SK-N-SH treated with all-trans-retinoic acid at 6 μM for 48 hours (cell line): ENCODE data around the gene ZEB1.

Experiments used
- ATAC-seq: fragments of 200-7000 bp; cut with Tn5 transposase; 3 replicates; pipeline ENCODE4 v1.9.1; 2020; ENCODE audit warnings: mild to moderate bottlenecking, moderate library complexity
- ARNTL ChIP-seq: fragments of 450-650 bp; formaldehyde crosslinking; IDR thresholded peaks from 2 replicates; pipeline ENCODE4 v1.5.0; 2020; ENCODE audit warnings: low read depth, mild to moderate bottlenecking, moderate library complexity, borderline replicate concordance
- BACH2 ChIP-seq: fragments of 250-450 bp; sonication (Bioruptor Pico); IDR thresholded peaks from 2 replicates; pipeline ENCODE4 v1.9.0; 2021; ENCODE audit warnings: mild to moderate bottlenecking, borderline replicate concordance
- CSDC2 ChIP-seq: fragments of 250-450 bp; sonication (Bioruptor Pico); IDR thresholded peaks from 2 replicates; pipeline ENCODE4 v1.5.0; 2020; ENCODE audit warnings: mild to moderate bottlenecking, moderate library complexity
- ESRRG ChIP-seq: fragments of 250-450 bp; sonication (Bioruptor Pico); IDR thresholded peaks from 2 replicates; pipeline ENCODE4 v1.6.1; 2021; ENCODE audit warnings: mild to moderate bottlenecking
- GLIS3 ChIP-seq: fragments of 250-450 bp; sonication (Bioruptor Pico); IDR thresholded peaks from 2 replicates; pipeline ENCODE4 v1.5.0; 2020; ENCODE audit warnings: mild to moderate bottlenecking, moderate library complexity
- ISL1 ChIP-seq: fragments of 250-450 bp; sonication (Bioruptor Pico); IDR thresholded peaks from 2 replicates; pipeline ENCODE4 v2.1.2; 2022; ENCODE audit warnings: mild to moderate bottlenecking, moderate library complexity
- OSR1 ChIP-seq: fragments of 250-450 bp; sonication (Bioruptor Pico); IDR thresholded peaks from 2 replicates; pipeline ENCODE4 v1.8.0; 2022; ENCODE audit warnings: moderate library complexity, mild to moderate bottlenecking, inconsistent platforms
- PPARA ChIP-seq: fragments of 250-450 bp; sonication (Bioruptor Pico); IDR thresholded peaks from 2 replicates; pipeline ENCODE4 v1.5.0; 2020; ENCODE audit warnings: mild to moderate bottlenecking, borderline replicate concordance
- RARB ChIP-seq: fragments of 250-450 bp; sonication (Bioruptor Pico); IDR thresholded peaks from 2 replicates; pipeline ENCODE4 v1.8.0; 2021; ENCODE audit warnings: mild to moderate bottlenecking, moderate library complexity
- TCF4 ChIP-seq: fragments of 250-450 bp; sonication (Bioruptor Pico); IDR thresholded peaks from 2 replicates; pipeline ENCODE4 v1.8.0; 2021; ENCODE audit warnings: mild to moderate bottlenecking, moderate library complexity, borderline replicate concordance
- ZC3H10 ChIP-seq: fragments of 250-450 bp; sonication (Bioruptor Pico); IDR thresholded peaks from 2 replicates; pipeline ENCODE4 v1.5.1; 2021; ENCODE audit warnings: mild to moderate bottlenecking, moderate library complexity
- ZFP3 ChIP-seq: fragments of 250-450 bp; sonication (Bioruptor Pico); IDR thresholded peaks from 2 replicates; pipeline ENCODE4 v1.5.0; 2020; ENCODE audit warnings: mild to moderate bottlenecking, moderate library complexity
- ZFP30 ChIP-seq: fragments of 450-650 bp; formaldehyde crosslinking; IDR thresholded peaks from 2 replicates; pipeline ENCODE4 v1.5.0; 2022; ENCODE audit warnings: mild to moderate bottlenecking, moderate library complexity
- ZNF565 ChIP-seq: fragments of 450-650 bp; formaldehyde crosslinking; conservative IDR thresholded peaks from 2 replicates; pipeline ENCODE4 v1.5.0; 2020; ENCODE audit warnings: low read depth, mild to moderate bottlenecking, moderate library complexity
- ZNF70 ChIP-seq: fragments of 450-650 bp; formaldehyde crosslinking; IDR thresholded peaks from 2 replicates; pipeline ENCODE4 v1.5.0; 2020; ENCODE audit warnings: mild to moderate bottlenecking, moderate library complexity
- ZNF8 ChIP-seq: fragments of 450-650 bp; formaldehyde crosslinking; IDR thresholded peaks from 2 replicates; pipeline ENCODE4 v1.5.0; 2020; ENCODE audit warnings: mild to moderate bottlenecking, moderate library complexity
- TF ChIP-seq, protein P1 (sequence below): fragments of 250-450 bp; sonication (Bioruptor Pico); IDR thresholded peaks from 2 replicates; pipeline ENCODE4 v1.5.0; 2020; ENCODE audit warnings: mild to moderate bottlenecking, moderate library complexity
- TF ChIP-seq, protein P2 (sequence below): fragments of 250-450 bp; sonication (Bioruptor Pico); IDR thresholded peaks from 2 replicates; pipeline ENCODE4 v1.5.1; 2021; ENCODE audit warnings: mild to moderate bottlenecking, moderate library complexity
- TF ChIP-seq, protein P3 (sequence below): fragments of 250-450 bp; sonication (Bioruptor Pico); IDR thresholded peaks from 2 replicates; pipeline ENCODE4 v1.8.0; 2020; ENCODE audit warnings: mild to moderate bottlenecking, moderate library complexity, borderline replicate concordance
- TF ChIP-seq, protein P4 (sequence below): fragments of 250-450 bp; sonication (Bioruptor Pico); IDR thresholded peaks from 2 replicates; pipeline ENCODE4 v1.5.1; 2020; ENCODE audit warnings: low read depth, mild to moderate bottlenecking, moderate library complexity

ZEB1 gene

GRCh38 chr10:31526681-31527080, 207.7 kb downstream of the ZEB1 start:
- no peak for TF ChIP-seq PPARA (CRISPR knock-in tag)
- no peak for TF ChIP-seq CSDC2 (CRISPR knock-in tag)
- TF ChIP-seq, protein P1, sequence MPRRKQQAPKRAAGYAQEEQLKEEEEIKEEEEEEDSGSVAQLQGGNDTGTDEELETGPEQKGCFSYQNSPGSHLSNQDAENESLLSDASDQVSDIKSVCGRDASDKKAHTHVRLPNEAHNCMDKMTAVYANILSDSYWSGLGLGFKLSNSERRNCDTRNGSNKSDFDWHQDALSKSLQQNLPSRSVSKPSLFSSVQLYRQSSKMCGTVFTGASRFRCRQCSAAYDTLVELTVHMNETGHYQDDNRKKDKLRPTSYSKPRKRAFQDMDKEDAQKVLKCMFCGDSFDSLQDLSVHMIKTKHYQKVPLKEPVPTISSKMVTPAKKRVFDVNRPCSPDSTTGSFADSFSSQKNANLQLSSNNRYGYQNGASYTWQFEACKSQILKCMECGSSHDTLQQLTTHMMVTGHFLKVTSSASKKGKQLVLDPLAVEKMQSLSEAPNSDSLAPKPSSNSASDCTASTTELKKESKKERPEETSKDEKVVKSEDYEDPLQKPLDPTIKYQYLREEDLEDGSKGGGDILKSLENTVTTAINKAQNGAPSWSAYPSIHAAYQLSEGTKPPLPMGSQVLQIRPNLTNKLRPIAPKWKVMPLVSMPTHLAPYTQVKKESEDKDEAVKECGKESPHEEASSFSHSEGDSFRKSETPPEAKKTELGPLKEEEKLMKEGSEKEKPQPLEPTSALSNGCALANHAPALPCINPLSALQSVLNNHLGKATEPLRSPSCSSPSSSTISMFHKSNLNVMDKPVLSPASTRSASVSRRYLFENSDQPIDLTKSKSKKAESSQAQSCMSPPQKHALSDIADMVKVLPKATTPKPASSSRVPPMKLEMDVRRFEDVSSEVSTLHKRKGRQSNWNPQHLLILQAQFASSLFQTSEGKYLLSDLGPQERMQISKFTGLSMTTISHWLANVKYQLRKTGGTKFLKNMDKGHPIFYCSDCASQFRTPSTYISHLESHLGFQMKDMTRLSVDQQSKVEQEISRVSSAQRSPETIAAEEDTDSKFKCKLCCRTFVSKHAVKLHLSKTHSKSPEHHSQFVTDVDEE (CRISPR knock-in tag) = no peak
- no peak for TF ChIP-seq ESRRG
- no peak for TF ChIP-seq ZNF70
- TF ChIP-seq RARB (CRISPR knock-in tag) = no peak
- TF ChIP-seq ZFP30 (CRISPR knock-in tag) = no peak
- TF ChIP-seq BACH2 (CRISPR knock-in tag) = no peak
- TF ChIP-seq OSR1 (CRISPR knock-in tag) = no peak
- TF ChIP-seq, protein P2, sequence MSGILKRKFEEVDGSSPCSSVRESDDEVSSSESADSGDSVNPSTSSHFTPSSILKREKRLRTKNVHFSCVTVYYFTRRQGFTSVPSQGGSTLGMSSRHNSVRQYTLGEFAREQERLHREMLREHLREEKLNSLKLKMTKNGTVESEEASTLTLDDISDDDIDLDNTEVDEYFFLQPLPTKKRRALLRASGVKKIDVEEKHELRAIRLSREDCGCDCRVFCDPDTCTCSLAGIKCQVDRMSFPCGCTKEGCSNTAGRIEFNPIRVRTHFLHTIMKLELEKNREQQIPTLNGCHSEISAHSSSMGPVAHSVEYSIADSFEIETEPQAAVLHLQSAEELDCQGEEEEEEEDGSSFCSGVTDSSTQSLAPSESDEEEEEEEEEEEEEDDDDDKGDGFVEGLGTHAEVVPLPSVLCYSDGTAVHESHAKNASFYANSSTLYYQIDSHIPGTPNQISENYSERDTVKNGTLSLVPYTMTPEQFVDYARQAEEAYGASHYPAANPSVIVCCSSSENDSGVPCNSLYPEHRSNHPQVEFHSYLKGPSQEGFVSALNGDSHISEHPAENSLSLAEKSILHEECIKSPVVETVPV = no peak
- no peak for TF ChIP-seq GLIS3
- TF ChIP-seq ZC3H10 (CRISPR knock-in tag) = no peak
- TF ChIP-seq ZNF565 = no peak
- TF ChIP-seq, protein P3, sequence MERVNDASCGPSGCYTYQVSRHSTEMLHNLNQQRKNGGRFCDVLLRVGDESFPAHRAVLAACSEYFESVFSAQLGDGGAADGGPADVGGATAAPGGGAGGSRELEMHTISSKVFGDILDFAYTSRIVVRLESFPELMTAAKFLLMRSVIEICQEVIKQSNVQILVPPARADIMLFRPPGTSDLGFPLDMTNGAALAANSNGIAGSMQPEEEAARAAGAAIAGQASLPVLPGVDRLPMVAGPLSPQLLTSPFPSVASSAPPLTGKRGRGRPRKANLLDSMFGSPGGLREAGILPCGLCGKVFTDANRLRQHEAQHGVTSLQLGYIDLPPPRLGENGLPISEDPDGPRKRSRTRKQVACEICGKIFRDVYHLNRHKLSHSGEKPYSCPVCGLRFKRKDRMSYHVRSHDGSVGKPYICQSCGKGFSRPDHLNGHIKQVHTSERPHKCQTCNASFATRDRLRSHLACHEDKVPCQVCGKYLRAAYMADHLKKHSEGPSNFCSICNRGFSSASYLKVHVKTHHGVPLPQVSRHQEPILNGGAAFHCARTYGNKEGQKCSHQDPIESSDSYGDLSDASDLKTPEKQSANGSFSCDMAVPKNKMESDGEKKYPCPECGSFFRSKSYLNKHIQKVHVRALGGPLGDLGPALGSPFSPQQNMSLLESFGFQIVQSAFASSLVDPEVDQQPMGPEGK (CRISPR knock-in tag) = no peak
- TF ChIP-seq, protein P4, sequence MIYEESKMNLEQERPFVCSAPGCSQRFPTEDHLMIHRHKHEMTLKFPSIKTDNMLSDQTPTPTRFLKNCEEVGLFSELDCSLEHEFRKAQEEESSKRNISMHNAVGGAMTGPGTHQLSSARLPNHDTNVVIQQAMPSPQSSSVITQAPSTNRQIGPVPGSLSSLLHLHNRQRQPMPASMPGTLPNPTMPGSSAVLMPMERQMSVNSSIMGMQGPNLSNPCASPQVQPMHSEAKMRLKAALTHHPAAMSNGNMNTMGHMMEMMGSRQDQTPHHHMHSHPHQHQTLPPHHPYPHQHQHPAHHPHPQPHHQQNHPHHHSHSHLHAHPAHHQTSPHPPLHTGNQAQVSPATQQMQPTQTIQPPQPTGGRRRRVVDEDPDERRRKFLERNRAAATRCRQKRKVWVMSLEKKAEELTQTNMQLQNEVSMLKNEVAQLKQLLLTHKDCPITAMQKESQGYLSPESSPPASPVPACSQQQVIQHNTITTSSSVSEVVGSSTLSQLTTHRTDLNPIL (CRISPR knock-in tag) = no peak
- no peak for TF ChIP-seq ARNTL (CRISPR knock-in tag)
- TF ChIP-seq, all 23 proteins: peak for 0
- ATAC-seq = no peak

DNA sequence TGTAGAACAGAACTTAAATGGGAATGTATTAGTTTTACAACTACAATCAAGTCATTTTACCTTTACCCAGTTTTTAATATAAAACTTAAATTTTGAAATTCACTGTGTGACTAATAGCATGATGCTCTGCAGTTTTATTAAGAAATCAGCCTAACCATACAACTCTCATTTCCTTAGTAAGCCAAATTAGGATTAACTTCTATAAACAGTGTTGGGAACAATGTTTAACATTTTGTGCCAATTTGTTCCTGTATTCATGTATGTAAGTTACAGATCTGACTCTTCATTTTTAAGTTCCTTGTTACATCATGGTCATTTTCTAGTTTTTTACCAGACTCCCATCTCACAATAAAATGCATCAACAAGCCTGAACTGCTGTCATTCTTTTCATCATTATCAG, 209.8 kb downstream of the ZEB1 start:
- TF ChIP-seq, protein P1 (CRISPR knock-in tag) = no peak
- TF ChIP-seq PPARA (CRISPR knock-in tag) (no peak), TCF4 (CRISPR knock-in tag) (no peak), ISL1 (CRISPR knock-in tag) (no peak)
- TF ChIP-seq, protein P3 (CRISPR knock-in tag) = no peak
- ATAC-seq = no peak

GRCh38 chr10:31536302-31536701, 217.3 kb downstream of the ZEB1 start:
- no peak for ATAC-seq
- no peak for TF ChIP-seq ZFP3 (CRISPR knock-in tag)
- no peak for TF ChIP-seq ZNF8 (CRISPR knock-in tag)
- no peak for TF ChIP-seq ISL1 (CRISPR knock-in tag)
- no peak for TF ChIP-seq PPARA (CRISPR knock-in tag)
- no peak for TF ChIP-seq RARB (CRISPR knock-in tag)
- TF ChIP-seq ARNTL (CRISPR knock-in tag) = no peak
- TF ChIP-seq ZC3H10 (CRISPR knock-in tag) = no peak
